GM12873 (cell line): ENCODE measurements around the gene TEX36.

ENCODE experiments used
- TF ChIP-seq, protein P1 (sequence below): IDR thresholded peaks from 2 replicates; pipeline ENCODE4 v1.5.1; 2012; ENCODE audit warnings: low read depth, mild to moderate bottlenecking, moderate library complexity, low read length, control low read depth; ENCODE audit not compliant: insufficient read depth; ENCODE audit errors: missing control alignments

The TEX36 gene

DNA sequence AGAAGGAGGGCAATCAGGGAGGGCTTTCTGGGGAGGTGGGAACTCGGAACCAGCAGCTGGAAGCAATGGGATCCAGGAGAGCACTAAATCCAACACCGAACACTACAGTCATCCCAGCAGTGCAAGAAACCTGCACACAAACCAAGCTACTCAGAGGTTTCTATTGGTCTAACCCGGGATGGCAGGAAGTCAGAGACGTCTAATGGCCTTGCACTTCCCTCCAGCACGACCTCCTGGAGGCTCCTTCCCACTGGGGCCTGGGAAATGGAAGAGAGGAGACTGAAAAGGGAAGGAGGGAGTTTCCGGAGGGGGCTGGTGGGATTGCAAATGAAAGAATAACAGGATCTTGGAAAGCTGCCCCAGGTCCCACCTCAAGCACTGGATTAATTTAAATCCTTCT, 56.3 kb downstream of the TEX36 start:
- TF ChIP-seq, protein P1, sequence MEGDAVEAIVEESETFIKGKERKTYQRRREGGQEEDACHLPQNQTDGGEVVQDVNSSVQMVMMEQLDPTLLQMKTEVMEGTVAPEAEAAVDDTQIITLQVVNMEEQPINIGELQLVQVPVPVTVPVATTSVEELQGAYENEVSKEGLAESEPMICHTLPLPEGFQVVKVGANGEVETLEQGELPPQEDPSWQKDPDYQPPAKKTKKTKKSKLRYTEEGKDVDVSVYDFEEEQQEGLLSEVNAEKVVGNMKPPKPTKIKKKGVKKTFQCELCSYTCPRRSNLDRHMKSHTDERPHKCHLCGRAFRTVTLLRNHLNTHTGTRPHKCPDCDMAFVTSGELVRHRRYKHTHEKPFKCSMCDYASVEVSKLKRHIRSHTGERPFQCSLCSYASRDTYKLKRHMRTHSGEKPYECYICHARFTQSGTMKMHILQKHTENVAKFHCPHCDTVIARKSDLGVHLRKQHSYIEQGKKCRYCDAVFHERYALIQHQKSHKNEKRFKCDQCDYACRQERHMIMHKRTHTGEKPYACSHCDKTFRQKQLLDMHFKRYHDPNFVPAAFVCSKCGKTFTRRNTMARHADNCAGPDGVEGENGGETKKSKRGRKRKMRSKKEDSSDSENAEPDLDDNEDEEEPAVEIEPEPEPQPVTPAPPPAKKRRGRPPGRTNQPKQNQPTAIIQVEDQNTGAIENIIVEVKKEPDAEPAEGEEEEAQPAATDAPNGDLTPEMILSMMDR = no peak

DNA sequence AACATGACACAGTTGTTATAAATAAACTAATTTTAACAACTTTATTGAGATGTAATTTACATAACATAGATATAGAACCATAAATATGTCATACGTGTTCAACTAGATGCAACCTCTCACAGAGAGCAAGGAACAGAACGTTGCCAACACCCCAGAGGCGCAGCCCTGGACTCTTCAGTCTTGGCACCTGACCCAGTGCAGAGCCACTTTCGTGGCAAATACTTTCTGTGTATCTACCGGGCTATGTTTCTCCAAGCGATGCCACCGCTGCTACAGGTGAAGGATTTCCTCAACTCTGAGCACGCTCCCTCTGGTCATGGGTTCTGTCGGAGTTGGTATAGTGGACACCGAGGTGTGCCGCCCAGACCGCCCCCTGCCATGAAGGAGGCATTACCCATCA, 57.4 kb downstream of the TEX36 start:
- TF ChIP-seq, protein P1 = no peak

DNA sequence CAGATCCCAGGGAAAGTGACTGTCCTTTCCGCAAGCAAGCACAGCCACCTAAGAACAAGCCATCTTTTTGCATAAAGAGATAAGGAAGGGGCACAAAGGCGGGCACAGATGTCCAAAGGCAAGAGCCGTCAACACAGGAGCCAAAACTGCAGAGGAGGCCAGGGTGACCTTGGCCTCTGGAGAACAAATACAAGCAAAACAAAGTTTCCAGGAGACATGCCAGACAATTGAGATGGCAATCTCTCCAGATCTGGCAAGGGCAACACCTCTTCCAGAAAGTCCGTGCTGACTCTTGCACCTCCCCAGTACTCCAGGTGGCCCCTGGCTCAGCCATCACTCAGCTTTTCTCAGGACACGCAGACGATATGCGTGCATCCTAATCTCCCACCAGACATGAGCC, 58.2 kb downstream of the TEX36 start:
- TF ChIP-seq, protein P1 = no peak

DNA sequence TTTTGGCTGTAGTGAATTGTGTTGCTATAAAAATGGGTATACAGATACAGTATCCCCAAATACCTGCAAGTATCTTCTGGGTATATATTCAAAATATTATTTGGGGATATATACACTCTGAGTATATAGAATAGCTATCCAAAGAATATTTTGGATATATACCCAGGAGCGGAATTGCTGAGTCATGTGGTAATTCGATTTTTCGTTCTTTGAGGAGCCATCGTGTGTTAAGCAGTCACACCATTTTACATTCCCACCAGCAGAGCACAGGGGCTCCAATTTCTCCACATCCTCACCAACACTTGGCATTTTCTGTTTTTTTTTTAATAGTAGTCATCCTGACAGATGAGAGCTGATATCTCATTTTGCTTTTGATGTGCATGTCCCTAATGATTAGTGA, 61.9 kb downstream of the TEX36 start:
- TF ChIP-seq, protein P1 = no peak

DNA sequence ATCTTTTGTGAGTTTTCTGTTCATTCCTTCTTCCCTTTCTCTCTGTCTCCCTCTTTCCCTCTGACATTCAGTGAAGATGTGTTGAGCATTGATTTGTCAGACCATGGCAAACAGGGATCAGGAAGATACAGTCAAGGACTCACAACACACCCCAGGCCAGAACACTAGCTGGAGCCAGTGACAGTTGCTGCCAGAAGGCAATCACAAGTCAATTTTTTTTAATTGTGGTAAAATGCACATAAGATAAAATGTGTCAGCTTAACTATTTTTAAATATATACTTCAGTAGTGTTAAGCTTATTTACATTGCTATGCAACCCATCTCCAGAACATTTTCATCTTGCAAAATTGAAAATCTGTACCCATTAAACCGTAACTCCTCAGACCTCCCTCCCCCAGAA, 62.6 kb downstream of the TEX36 start:
- TF ChIP-seq, protein P1 = no peak

DNA sequence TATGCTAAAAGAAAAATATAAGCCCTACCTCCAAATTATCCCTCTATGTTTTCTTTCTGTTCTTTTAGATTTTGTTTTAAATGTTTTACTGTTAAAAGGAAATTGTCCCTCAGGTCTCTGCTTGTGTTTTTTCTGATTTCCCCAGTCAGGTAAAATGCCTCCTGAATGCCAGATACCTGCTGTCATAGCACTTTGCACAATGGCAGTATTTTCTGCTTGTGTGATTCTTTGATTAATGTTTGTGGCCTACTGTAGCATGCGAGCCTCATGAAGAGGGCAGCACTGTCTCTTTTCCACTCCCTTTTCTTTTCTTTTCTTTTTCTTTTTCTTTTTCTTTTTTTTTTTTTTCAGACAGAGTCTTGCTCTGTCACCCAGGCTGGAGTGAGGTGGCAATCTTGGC, 71.2 kb downstream of the TEX36 start:
- TF ChIP-seq, protein P1 = no peak

DNA sequence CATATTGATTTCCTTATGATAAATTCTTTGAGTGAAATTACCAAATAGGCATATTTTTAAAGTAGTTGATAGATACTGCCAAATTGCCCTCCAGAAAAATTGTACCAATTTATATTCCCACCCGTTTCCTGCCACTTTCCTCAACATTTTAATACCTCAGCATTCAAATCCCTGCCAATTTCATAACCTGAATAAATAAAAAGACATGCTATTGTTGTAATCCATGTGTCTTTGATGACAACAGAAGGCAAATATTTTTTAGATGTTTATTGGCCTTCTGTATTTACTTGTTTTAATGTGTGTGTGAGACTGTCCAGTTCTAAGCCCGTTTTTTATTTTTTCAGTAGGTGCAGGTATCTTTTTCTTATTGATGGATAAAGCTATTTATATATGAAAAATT, 71.7 kb downstream of the TEX36 start:
- TF ChIP-seq, protein P1 = no peak
